Activated T-cell treated with anti-CD3 and anti-CD28 coated beads for 48 hours (primary cell): ENCODE data around the gene SCEL.
"Not testable (repeated sequence)": the region's sequence is repeated elsewhere in the genome, so short reads cannot be mapped to it uniquely, and the experiment has no call there.

Experiments used
- DNase-seq: peaks from one replicate; pipeline ENCODE4 v3.0.0-alpha.2; 2020; ENCODE audit warnings: low read depth

Gene SCEL, protein sequence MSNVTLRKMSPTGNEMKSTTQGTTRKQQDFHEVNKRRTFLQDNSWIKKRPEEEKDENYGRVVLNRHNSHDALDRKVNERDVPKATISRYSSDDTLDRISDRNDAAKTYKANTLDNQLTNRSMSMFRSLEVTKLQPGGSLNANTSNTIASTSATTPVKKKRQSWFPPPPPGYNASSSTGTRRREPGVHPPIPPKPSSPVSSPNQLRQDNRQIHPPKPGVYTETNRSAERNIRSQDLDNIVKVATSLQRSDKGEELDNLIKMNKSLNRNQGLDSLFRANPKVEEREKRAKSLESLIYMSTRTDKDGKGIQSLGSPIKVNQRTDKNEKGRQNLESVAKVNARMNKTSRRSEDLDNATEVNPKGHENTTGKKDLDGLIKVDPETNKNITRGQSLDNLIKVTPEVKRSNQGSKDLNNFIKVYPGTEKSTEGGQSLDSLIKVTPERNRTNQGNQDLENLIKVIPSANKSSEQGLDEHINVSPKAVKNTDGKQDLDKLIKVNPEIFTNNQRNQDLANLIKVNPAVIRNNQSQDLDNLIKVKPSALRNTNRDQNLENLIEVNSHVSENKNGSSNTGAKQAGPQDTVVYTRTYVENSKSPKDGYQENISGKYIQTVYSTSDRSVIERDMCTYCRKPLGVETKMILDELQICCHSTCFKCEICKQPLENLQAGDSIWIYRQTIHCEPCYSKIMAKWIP

GRCh38 chr13:77535448-77535847, at the start of gene SCEL:
SCEL (plus strand) TSS chr13:77535706; CDS start chr13:77555876, 20,170 bp downstream.
- DNase-seq = no peak

DNA sequence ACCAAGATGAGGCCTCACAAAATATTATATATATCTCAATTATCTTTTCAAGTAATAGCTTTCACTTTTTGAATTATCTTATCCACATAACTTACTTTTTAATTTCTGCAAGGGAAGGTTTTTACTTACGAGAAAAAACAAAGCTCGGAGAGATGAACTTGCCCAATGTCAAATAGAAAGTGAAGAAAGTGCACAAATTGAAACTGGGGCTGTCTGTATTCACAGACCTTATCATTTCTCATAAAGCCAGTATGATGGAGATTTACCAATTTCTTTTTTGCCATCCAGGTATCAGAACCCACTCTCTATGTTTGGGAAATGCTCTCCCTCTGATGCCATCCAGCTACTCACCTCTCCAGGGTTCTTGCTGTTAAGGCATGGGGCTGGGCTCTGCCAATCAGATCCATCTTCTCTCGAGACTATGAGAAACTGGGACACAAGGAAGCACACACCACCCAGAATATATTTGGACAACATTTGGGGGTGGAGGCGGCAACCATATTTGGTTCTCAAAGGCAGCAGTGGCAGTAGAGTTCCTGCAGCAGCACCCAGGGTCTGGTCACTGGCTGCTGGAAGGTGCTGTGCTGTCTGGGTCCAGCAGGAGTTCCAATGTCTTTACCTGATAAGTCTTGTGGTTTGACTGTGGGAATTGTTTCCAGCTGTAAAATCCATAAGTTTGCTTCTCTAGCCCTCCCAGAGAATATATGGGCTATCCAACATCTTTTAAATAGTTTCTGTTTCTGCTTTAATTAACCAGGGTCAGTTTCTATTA, 45.8 kb upstream of the SCEL start:
- no peak for DNase-seq

- no peak for DNase-seq
These were observed 42.5 kb upstream of the SCEL start for GRCh38 chr13:77492982-77493381.

GRCh38 chr13:77494226-77494625, 41.3 kb upstream of the SCEL start:
- no peak for DNase-seq

GRCh38 chr13:77497350-77497749, 38.2 kb upstream of the SCEL start:
- DNase-seq = no peak

GRCh38 chr13:77497835-77498234, 37.7 kb upstream of the SCEL start:
- DNase-seq = no peak

GRCh38 chr13:77502104-77502720, 33.3 kb upstream of the SCEL start:
- no peak for DNase-seq

DNA sequence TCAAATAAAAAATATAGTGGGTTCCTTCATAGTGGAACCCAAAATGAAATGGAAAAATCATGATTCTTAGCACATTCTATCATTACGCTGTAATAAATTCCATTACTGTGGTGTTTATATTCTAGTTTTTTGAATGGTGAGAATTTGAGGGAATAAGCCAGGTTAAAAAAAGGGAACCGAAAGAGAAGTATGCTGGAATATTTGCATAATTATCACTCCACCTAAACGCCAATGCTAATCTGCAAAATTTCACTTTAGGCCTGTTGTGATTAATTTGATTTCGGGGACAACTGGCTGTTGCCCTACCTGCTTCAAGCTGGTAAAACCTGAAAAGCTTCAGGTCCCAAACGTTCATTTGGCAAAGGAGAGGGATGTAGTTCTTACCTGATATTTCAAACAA, 32.1 kb upstream of the SCEL start:
- no peak for DNase-seq

- no peak for DNase-seq
These were observed 28.6 kb upstream of the SCEL start for GRCh38 chr13:77506874-77507273.

DNA sequence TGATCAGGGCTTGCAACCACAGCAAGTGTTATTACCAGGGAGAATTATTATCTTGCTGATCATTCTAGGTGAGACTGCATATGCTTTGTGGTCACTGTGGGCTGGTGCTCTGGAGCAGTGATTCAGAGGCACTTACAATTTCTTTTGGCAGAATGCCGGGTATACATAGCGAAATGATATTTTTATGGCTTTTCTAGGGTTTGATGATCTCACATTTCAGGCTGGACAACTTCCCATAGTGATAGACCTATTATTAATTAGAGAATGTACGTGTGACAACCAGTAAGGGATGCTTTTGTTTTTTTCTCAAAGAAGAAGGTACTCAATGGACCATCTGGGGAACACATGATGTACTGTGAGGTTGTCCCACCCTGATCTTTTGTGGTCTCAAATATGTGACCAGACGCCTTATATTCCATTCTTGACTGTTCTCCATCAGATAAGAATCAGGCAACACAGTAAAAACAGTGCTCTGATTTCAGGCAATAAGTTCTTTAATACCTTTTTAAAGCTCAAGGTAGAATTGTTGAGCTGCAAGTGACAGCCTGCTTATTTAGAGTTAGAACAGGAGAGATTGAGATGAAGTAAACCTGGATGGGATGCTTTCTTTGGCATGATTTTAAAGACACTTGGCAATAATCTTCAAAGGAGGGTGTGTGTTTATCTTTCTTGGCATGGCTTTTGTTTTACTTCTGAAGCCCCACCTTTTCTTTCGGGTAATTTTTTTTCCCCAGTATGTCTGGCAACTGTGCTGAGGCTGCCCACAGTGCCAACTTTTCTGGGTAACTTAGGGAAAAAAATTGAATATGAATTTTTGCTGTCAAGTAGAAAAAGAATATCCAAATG, 27.4 kb upstream of the SCEL start:
- no peak for DNase-seq

GRCh38 chr13:77508959-77509620, 26.4 kb upstream of the SCEL start:
- no peak for DNase-seq

DNA sequence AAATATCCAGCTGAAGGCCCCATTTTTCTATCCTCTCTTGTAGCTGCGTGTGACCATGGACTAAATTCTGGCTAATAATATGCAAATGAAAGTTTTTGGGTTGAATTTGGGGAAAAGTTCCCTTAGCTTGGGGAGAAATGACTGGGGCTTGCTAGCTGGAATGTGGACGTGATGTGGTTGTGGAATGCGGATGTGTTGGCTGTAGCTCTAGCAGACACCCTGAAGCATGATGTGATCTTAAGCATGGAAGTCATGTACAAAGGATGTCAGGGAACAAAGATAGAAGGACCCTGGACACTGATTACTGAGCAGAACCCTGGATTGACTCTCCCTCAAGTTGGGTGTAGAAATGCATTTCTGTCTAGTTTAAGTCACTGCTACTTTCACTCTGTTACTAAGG, 25.4 kb upstream of the SCEL start:
- no peak for DNase-seq

DNA sequence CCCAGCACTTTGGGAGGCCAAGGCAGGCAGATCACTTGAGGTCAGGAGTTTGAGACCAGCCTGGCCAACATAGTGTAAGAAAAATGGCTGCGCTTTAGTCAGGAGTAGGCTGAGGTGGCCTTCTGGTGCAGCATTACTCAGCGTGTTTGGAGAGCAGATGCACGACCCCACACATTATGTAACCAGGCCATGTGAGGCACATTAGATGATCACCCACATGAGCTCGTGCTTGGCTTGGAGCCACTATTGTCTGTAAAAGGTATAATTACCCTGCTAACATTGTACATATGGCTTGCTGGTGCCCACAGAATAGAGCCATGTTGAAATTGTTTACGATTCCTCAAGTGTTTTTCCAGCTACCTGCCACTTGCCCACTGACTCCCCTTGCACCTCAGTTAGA, 24.0 kb upstream of the SCEL start:
- DNase-seq = no peak

GRCh38 chr13:77513719-77514335, 21.7 kb upstream of the SCEL start:
- no peak for DNase-seq

DNA sequence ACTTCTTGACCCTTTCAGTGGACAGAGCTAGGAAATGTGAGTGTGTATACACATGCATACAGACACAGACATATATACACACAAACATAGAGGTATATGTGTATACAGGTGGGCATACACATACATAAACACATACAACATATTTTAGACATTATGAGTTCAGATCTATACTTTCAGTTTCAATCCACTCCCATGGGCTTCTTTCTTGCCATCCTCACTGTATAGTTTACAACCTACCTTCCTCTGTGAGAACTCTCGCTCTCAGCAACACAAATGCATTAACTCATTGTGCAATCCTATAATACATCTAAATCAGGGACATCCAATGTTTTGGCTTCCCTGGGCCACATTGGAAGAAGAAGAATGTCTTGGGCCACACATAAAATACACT, 21.2 kb upstream of the SCEL start:
- DNase-seq = no peak

GRCh38 chr13:77515785-77516184, 19.7 kb upstream of the SCEL start:
- no peak for DNase-seq

- DNase-seq = no peak
These were observed 19.1 kb upstream of the SCEL start for GRCh38 chr13:77516342-77516789.

GRCh38 chr13:77518266-77518665, 17.2 kb upstream of the SCEL start:
- no peak for DNase-seq

DNA sequence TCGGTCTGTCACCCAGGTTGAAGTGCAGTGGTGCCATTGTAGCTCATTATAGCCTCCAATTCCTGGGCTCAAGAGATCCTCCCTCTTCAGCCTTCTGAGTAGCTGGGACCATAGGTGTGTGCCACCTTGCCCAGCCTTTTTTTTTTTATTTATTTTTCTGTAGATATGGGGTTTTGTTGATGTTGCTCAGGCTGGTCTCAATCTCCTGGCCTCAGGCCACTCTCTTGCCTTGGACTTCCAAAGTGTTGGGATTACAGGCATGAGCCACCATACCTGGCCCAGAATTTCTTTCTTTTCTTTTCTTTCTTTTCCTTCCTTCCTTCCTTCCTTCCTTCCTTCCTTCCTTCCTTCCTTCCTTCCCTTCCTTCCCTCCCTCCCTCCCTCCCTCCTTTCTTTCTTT, 16.1 kb upstream of the SCEL start:
- not testable (repeated sequence) for DNase-seq

DNA sequence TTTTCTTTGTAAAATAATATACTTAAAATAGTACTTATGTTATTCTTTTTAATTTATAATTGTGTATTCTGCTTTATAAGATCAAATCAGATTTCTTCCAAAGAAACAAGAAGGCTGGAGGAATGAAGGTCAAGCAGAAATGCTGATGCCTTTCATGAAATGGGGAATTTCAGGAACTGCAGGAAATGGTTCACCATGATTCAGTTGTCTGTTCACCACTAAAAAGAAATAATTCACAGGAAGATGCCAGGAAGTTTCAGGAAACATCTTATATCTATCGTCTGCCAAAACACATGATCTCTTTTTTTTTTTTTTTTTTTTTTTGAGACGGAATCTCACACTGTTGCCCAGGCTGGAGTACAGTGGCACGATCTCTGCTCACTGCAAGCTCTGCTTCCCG, 15.7 kb upstream of the SCEL start:
- DNase-seq = no peak
